ENCODE results near the gene ACP2.
A peak's percentile ranks its signal among the peaks of the same experiment; 100 is the strongest.

The ACP2 gene

GRCh38 chr11:47269002-47269828 is 20.6 kb upstream of the ACP2 start:
- DNase-seq (ENCODE audit: low read depth), result peak; percentile 71
- H3K4me3 ChIP-seq (ENCODE audit: low read depth, low read length), result peak overlapping the region; percentile 58
- TF ChIP-seq CTCF (IDR thresholded peaks at IDR 0.05; ENCODE audit: control insufficient read depth, extremely low read depth, insufficient read depth), result no peak

- H3K4me3 ChIP-seq (ENCODE audit: low read depth, low read length), result peak overlapping the region; percentile 58; the same call in 1 of the 2 replicates
- DNase-seq (ENCODE audit: low read depth), result no peak
- no peak for TF ChIP-seq CTCF (IDR thresholded peaks at IDR 0.05; ENCODE audit: control insufficient read depth, extremely low read depth, insufficient read depth)
Observed at GRCh38 chr11:47268448-47269001, 19.9 kb upstream of the ACP2 start.

- no peak for TF ChIP-seq CTCF (IDR thresholded peaks at IDR 0.05; ENCODE audit: control insufficient read depth, extremely low read depth, insufficient read depth)
- H3K4me3 ChIP-seq (ENCODE audit: low read depth, low read length), result no peak overlapping the region
- no peak for DNase-seq (ENCODE audit: low read depth)
Observed at GRCh38 chr11:47267876-47268275, 19.3 kb upstream of the ACP2 start.

GRCh38 chr11:47264521-47264920 is 15.9 kb upstream of the ACP2 start:
- TF ChIP-seq CTCF (IDR thresholded peaks at IDR 0.05; ENCODE audit: control insufficient read depth, extremely low read depth, insufficient read depth), result no peak
- DNase-seq (ENCODE audit: low read depth), result no peak
- no peak overlapping the region for H3K4me3 ChIP-seq (ENCODE audit: low read depth, low read length)

- no peak for TF ChIP-seq CTCF (IDR thresholded peaks at IDR 0.05; ENCODE audit: control insufficient read depth, extremely low read depth, insufficient read depth)
- no peak overlapping the region for H3K4me3 ChIP-seq (ENCODE audit: low read depth, low read length)
- DNase-seq (ENCODE audit: low read depth), result no peak
Observed at GRCh38 chr11:47264119-47264518, 15.5 kb upstream of the ACP2 start.

GRCh38 chr11:47261291-47261800 is 12.7 kb upstream of the ACP2 start:
- H3K4me3 ChIP-seq (ENCODE audit: low read depth, low read length), result no peak overlapping the region
- TF ChIP-seq CTCF (IDR thresholded peaks at IDR 0.05; ENCODE audit: control insufficient read depth, extremely low read depth, insufficient read depth), result no peak
- DNase-seq (ENCODE audit: low read depth), result no peak

Measured in LNCaP clone FGC (cell line).